GM18909 (cell line): Measurements from ENCODE around the gene TRIO.
"Not testable (repeated sequence)": the region's sequence is repeated elsewhere in the genome, so short reads cannot be mapped to it uniquely, and the experiment has no call there.

Experiments used
- ATAC-seq: cut with Tn5 transposase; IDR thresholded peaks from one replicate; pipeline ENCODE4 v1.9.1; 2021; ENCODE audit warnings: mild to moderate bottlenecking; ENCODE audit not compliant: unreplicated experiment, poor library complexity

Gene TRIO

GRCh38 chr5:14415698-14416074 lies 272.5 kb downstream of the TRIO start:
- no peak for ATAC-seq

GRCh38 chr5:14416621-14417275 lies 273.6 kb downstream of the TRIO start:
- ATAC-seq, result no peak

GRCh38 chr5:14417276-14417730 lies 274.2 kb downstream of the TRIO start:
- ATAC-seq, result no peak

- no peak for ATAC-seq
These were observed 274.9 kb downstream of the TRIO start for GRCh38 chr5:14417792-14418765.

- no peak for ATAC-seq
These were observed 276.5 kb downstream of the TRIO start for GRCh38 chr5:14419686-14420085.

GRCh38 chr5:14420101-14420811 lies 277.1 kb downstream of the TRIO start:
- no peak for ATAC-seq

- no peak for ATAC-seq
These were observed 278.7 kb downstream of the TRIO start for GRCh38 chr5:14421851-14422250.

GRCh38 chr5:14424011-14424685 lies 281.0 kb downstream of the TRIO start:
- no peak for ATAC-seq

- ATAC-seq, result no peak
These were observed 282.4 kb downstream of the TRIO start for GRCh38 chr5:14425559-14425958.

GRCh38 chr5:14426521-14426920 lies 283.4 kb downstream of the TRIO start:
- ATAC-seq, result no peak

- no peak for ATAC-seq
These were observed 285.4 kb downstream of the TRIO start for GRCh38 chr5:14428302-14429081.

GRCh38 chr5:14429101-14430050 lies 286.2 kb downstream of the TRIO start:
- no peak for ATAC-seq

- no peak for ATAC-seq
These were observed 288.4 kb downstream of the TRIO start for GRCh38 chr5:14431534-14431933.

- ATAC-seq, result no peak
These were observed 289.9 kb downstream of the TRIO start for GRCh38 chr5:14432931-14433589.

- ATAC-seq, result no peak
These were observed 292.3 kb downstream of the TRIO start for GRCh38 chr5:14435481-14435880.

- not testable (repeated sequence) for ATAC-seq
These were observed 293.0 kb downstream of the TRIO start for GRCh38 chr5:14436122-14436521.

- peak; percentile 55 for ATAC-seq
These were observed 293.8 kb downstream of the TRIO start for GRCh38 chr5:14436801-14437542.
